SK-N-MC (cell line): ENCODE results near the gene LTC4S.
"Not testable (repeated sequence)": the region's sequence is repeated elsewhere in the genome, so short reads cannot be mapped to it uniquely, and the experiment has no call there.

ENCODE experiments used
- DNase-seq: peaks from one replicate; pipeline ENCODE4 v3.0.0-alpha.2; 2011; ENCODE audit warnings: low read depth, low spot score
- H3K27ac ChIP-seq: fragments of 200-600 bp; sonication (generic); 2 replicates; pipeline ENCODE4 v1.5.1; 2016; ENCODE audit warnings: mixed run types
- H3K36me3 ChIP-seq: fragments of 200-600 bp; sonication (generic); 2 replicates; pipeline ENCODE4 v1.6.1; 2017; ENCODE audit warnings: antibody characterized with exemption, low read length, mixed read lengths; ENCODE audit not compliant: insufficient read depth
- H3K4me3 ChIP-seq: fragments of 200-600 bp; sonication (generic); 2 replicates; pipeline ENCODE4 v1.5.1; 2016
- H3K9ac ChIP-seq: fragments of 200-600 bp; sonication (generic); 2 replicates; pipeline ENCODE4 v1.8.0; 2017; ENCODE audit warnings: mixed run types, mixed read lengths; ENCODE audit not compliant: insufficient read length
- H3K9me3 ChIP-seq: fragments of 200-600 bp; sonication (generic); 2 replicates; pipeline ENCODE4 v1.6.1; 2017; ENCODE audit warnings: low read depth, mild to moderate bottlenecking, antibody characterized with exemption, low read length, moderate library complexity, mixed read lengths
- EZH2 ChIP-seq: fragments of 200-600 bp; sonication (generic); IDR thresholded peaks from one replicate; pipeline ENCODE4 v1.6.1; 2017; ENCODE audit warnings: antibody characterized with exemption
- FOXP2 ChIP-seq: optimal IDR thresholded peaks from 2 replicates; pipeline ENCODE3; 2011; ENCODE audit warnings: mild to moderate bottlenecking, moderate library complexity; ENCODE audit not compliant: insufficient read depth; ENCODE audit errors: extremely low read length, control extremely low read depth
- POLR2AphosphoS5 ChIP-seq: IDR thresholded peaks from 2 replicates; pipeline ENCODE4 v1.6.1; 2012; ENCODE audit warnings: mild to moderate bottlenecking, low read depth, low read length, borderline replicate concordance

Gene LTC4S

GRCh38 chr5:179786861-179787260 is 6.9 kb upstream of the LTC4S start:
- no peaks in the 10 kb centered on the region for H3K36me3 ChIP-seq
- no peak overlapping the region for H3K27ac ChIP-seq
- H3K9ac ChIP-seq: no peak overlapping the region
- DNase-seq: no peak
- no peak for TF ChIP-seq POLR2AphosphoS5
- TF ChIP-seq FOXP2: no peak
- no peak for TF ChIP-seq EZH2
- no peaks in the 10 kb centered on the region for H3K9me3 ChIP-seq
- no peak overlapping the region for H3K4me3 ChIP-seq

GRCh38 chr5:179788193-179788854 is 5.5 kb upstream of the LTC4S start:
- no peak overlapping the region for H3K9ac ChIP-seq
- H3K4me3 ChIP-seq: no peak overlapping the region
- DNase-seq: no peak
- H3K36me3 ChIP-seq: no peaks in the 10 kb centered on the region
- TF ChIP-seq FOXP2: no peak
- no peak for TF ChIP-seq POLR2AphosphoS5
- TF ChIP-seq EZH2: no peak
- no peaks in the 10 kb centered on the region for H3K9me3 ChIP-seq
- H3K27ac ChIP-seq: no peak overlapping the region

GRCh38 chr5:179789278-179789677 is 4.5 kb upstream of the LTC4S start:
- H3K27ac ChIP-seq, H3K4me3 ChIP-seq, H3K36me3 ChIP-seq, H3K9me3 ChIP-seq, H3K9ac ChIP-seq, DNase-seq: not testable (repeated sequence)

GRCh38 chr5:179791881-179792611 is 1.7 kb upstream of the LTC4S start:
- TF ChIP-seq POLR2AphosphoS5 (no peak; the same call in 1 of the 2 replicates), FOXP2 (no peak), EZH2 (no peak)
- no peak overlapping the region for H3K9ac ChIP-seq

GRCh38 chr5:179792612-179793467 is 946 bp upstream of the LTC4S start:
- Histone ChIP-seq H3K9me3 (no peaks in the 10 kb centered on the region), H3K27ac (no peak overlapping the region), H3K4me3 (no peak overlapping the region), H3K9ac (no peak overlapping the region), H3K36me3 (no peaks in the 10 kb centered on the region)
- TF ChIP-seq POLR2AphosphoS5: no peak
- no peak for TF ChIP-seq FOXP2
- TF ChIP-seq EZH2: no peak
- DNase-seq: no peak

More at GRCh38 chr5:179791881-179792611, 1.7 kb upstream of the LTC4S start:
- no peaks in the 10 kb centered on the region for H3K36me3 ChIP-seq
- no peak for DNase-seq
- H3K9me3 ChIP-seq: no peaks in the 10 kb centered on the region
- no peak overlapping the region for H3K27ac ChIP-seq
- no peak overlapping the region for H3K4me3 ChIP-seq

- Histone ChIP-seq H3K36me3 (no peaks in the 10 kb centered on the region; the same call in 1 of the 2 replicates), H3K4me3 (no peak overlapping the region), H3K9me3 (no peaks in the 10 kb centered on the region), H3K27ac (no peak overlapping the region), H3K9ac (no peak overlapping the region)
- TF ChIP-seq POLR2AphosphoS5 (no peak), FOXP2 (no peak), EZH2 (no peak)
- no peak for DNase-seq
Observed at GRCh38 chr5:179794171-179794570, 385 bp downstream of the LTC4S start.

GRCh38 chr5:179794575-179794974 is 789 bp downstream of the LTC4S start:
- Histone ChIP-seq H3K9me3 (no peaks in the 10 kb centered on the region), H3K36me3 (no peaks in the 10 kb centered on the region; the same call in 1 of the 2 replicates), H3K4me3 (no peak overlapping the region), H3K9ac (no peak overlapping the region), H3K27ac (no peak overlapping the region)
- no peak for DNase-seq
- TF ChIP-seq EZH2: no peak
- TF ChIP-seq FOXP2: no peak
- no peak for TF ChIP-seq POLR2AphosphoS5

GRCh38 chr5:179795049-179795862 is 1.5 kb downstream of the LTC4S start:
- Histone ChIP-seq H3K4me3 (peak overlapping the region; percentile 81), H3K27ac (no peak overlapping the region), H3K36me3 (no peaks in the 10 kb centered on the region; the same call in 1 of the 2 replicates), H3K9me3 (no peaks in the 10 kb centered on the region), H3K9ac (no peak overlapping the region)
- no peak for DNase-seq
- TF ChIP-seq POLR2AphosphoS5 (no peak), FOXP2 (no peak), EZH2 (no peak)
